Posterior vena cava (tissue), 2 donors: Measurements from ENCODE around the gene ACTG2. TPM values are rescaled to one million over a fixed set of nuclear protein-coding genes. Genes with fewer than 3 reads are reported as not detected.
A peak's percentile ranks its signal among the peaks of the same experiment; 100 is the strongest.
"Not testable (repeated sequence)": the region's sequence is repeated elsewhere in the genome, so short reads cannot be mapped to it uniquely, and the experiment has no call there.

Source experiments
- DNase-seq: peaks from one replicate; pipeline ENCODE4 v3.0.0-alpha.2; 2020; ENCODE audit warnings: low spot score
- intact Hi-C, 2 donors: fragments of 100-400 bp; cut with DNase I; formaldehyde crosslinking; loops; one replicate each; pipeline versions ENCODE4 v1.14.1 to v1.14.2; 2022 to 2023
- long read RNA-seq, 2 donors: library from polyadenylated mRNA; unstranded; transcript quantifications; one replicate each; pipeline ENCODE4 v2.0.0, GENCODE V29; 2020 to 2021
- total RNA-seq, 2 donors: library from RNA; stranded (reverse); fragmentation: NEBNext Ultra II Directional; extraction: Animal tissue kit (Norgen Biotek cat#: 25700); gene quantifications; one replicate each; pipeline ENCODE4 v1.2.1, GENCODE V29; 2021
- donor health status: DM: yes; HTN: yes; CAD: no.
- donor health status: DM: yes; HTN: yes; CAD: no.

ACTG2 gene
- 1,000 to 10,000 TPM; 2,422 to 4,458 TPM for total RNA-seq
- long read RNA-seq, donor 1, transcript ACTG2-203 (8 exons, 1,413 nt) = minor isoform, 11 of 1,010 reads
- long read RNA-seq, donor 1, transcript ACTG2-201 (9 exons, 1,530 nt) = major isoform, 766 of 1,010 reads
- long read RNA-seq, donor 1, partial matches to known transcripts = 190 of 1,010 reads
- long read RNA-seq, donor 1, other reads (novel, unspliced or antisense) = 38 of 1,010 reads
- long read RNA-seq, donor 2, transcript ACTG2-201 (9 exons, 1,530 nt) = major isoform, 3,645 of 4,242 reads
- long read RNA-seq, donor 2, transcript ACTG2-204 (4 exons, 927 nt) = minor isoform, 16 of 4,242 reads
- long read RNA-seq, donor 2, transcript ACTG2-203 (8 exons, 1,413 nt) = minor isoform, 81 of 4,242 reads
- long read RNA-seq, donor 2, partial matches to known transcripts = 377 of 4,242 reads
- long read RNA-seq, donor 2, other reads (novel, unspliced or antisense) = 120 of 4,242 reads

GRCh38 chr2:73892631-73893329 lies at the start of gene ACTG2:
TSS of gene ACTG2 (plus strand) at chr2:73893008. CDS start at chr2:73901312, 8,304 bp downstream.
- intact Hi-C loops = loop anchor here in 1 of 2 donors (5.0 kb wide), 1 partner anchor 60 kb away; no protein-coding TSS in a partner anchor
- peak; percentile 83 for DNase-seq

- intact Hi-C loops = no loop called here
- no peak for DNase-seq
Observed at GRCh38 chr2:73844087-73844486, 48.7 kb upstream of the ACTG2 start.

- intact Hi-C loops = no loop called here
- DNase-seq = no peak
Observed at GRCh38 chr2:73850009-73850408, 42.8 kb upstream of the ACTG2 start.

DNA sequence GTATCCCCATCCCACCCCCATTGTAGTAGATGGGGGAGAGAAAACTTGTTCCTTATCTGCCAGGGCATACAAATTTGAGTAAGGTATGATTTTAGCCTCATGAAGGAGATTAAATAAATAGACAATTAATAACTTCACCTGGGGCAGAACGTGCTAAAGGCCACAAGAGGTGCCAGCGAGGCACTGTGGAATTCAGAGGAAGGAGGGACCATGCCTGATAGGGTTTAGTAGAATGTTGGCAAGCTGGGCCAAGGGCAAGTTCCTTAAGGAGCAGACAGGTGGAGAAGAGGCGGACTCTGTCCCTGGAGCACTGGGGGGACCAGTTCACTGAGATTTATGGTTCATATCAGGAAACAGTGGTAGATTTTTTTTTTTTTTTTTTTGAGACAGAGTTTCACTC lies 41.5 kb upstream of the ACTG2 start:
- DNase-seq = no peak
- intact Hi-C loops = no loop called here

DNA sequence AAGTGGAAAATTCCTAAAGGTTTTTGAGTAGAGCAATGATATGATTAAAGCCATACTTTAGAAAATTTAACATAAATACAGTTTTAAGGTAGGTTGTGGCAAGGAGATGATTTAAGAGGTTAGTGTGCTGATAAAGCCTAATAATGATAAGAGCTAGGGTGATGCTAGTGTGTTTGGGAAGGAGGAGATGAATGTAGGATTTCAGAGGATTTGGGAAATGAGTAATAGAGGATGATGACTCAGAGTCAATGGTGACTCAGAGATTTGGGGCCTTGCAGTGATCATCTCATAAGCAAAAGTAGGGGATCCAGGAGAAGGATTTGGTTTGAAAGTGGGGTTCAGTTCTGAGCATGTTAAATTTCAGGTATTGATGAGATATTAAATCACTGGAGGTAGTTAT lies 40.8 kb upstream of the ACTG2 start:
- no peak for DNase-seq
- intact Hi-C loops = no loop called here

- DNase-seq = no peak
Observed at GRCh38 chr2:73855526-73855925, 37.3 kb upstream of the ACTG2 start.

GRCh38 chr2:73856214-73856613 lies 36.6 kb upstream of the ACTG2 start:
- intact Hi-C loops = no loop called here
- DNase-seq = no peak

More at GRCh38 chr2:73855526-73855925, 37.3 kb upstream of the ACTG2 start:
- intact Hi-C loops = no loop called here

GRCh38 chr2:73859721-73860586 lies 32.9 kb upstream of the ACTG2 start:
- DNase-seq = no peak
- intact Hi-C loops = no loop called here

DNA sequence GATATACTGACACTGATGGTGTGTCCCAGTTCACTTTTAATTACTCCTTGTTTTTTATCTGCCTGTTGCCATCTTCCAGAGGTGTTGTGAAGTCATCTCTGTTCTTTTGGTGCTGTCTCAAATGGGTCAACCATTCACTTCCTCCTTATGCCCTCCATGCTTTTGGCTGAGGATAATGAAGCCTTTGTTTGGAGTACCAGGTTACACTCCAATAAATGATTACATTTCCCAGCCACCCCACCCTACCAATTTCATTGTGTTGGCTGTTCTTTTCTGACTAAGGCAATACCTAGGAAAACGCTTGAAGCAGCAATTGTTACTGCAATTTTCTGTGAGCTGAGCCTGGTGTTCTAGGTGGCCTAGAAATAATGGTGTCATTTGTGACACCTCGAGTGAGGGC lies 29.8 kb upstream of the ACTG2 start:
- intact Hi-C loops = no loop called here
- DNase-seq = no peak

DNA sequence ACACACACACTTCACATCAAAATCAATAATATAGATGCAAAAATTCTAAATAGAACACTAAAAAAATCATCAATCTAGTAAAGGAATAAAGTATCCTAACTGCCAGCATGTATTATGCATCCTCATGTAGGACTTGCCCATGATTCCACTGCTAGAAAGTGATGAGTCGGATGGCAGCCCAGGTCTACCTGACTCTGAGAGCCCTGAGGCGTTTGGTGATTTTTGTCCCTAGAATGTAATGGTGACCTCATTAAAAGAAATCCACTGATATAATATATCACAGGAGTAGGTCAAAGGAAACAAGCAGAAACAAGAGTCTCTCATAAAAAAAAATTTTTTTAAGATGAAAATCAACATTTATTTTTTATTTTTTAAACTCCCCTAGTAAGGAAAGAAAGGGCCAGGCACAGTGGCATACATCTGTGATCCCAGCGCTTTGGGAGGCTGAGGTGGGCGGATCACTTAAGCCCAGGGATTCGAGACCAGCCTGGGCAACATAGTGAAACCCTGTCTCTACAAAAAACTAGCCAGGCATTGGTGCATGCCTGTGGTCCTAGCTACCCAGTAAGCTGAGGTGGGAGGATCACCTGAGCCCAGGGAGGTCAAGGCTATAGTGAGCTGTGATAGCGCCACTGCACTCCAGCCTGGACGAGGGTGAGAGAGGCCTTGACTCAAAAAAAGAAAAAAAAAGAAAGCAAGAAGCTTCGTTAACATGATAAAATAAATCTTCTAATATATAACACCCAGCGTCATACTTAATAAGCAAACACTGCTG lies 24.4 kb upstream of the ACTG2 start:
- intact Hi-C loops = no loop called here
- DNase-seq = no peak

- intact Hi-C loops = no loop called here
- no peak for DNase-seq
Observed at GRCh38 chr2:73870084-73870483, 22.7 kb upstream of the ACTG2 start.

DNA sequence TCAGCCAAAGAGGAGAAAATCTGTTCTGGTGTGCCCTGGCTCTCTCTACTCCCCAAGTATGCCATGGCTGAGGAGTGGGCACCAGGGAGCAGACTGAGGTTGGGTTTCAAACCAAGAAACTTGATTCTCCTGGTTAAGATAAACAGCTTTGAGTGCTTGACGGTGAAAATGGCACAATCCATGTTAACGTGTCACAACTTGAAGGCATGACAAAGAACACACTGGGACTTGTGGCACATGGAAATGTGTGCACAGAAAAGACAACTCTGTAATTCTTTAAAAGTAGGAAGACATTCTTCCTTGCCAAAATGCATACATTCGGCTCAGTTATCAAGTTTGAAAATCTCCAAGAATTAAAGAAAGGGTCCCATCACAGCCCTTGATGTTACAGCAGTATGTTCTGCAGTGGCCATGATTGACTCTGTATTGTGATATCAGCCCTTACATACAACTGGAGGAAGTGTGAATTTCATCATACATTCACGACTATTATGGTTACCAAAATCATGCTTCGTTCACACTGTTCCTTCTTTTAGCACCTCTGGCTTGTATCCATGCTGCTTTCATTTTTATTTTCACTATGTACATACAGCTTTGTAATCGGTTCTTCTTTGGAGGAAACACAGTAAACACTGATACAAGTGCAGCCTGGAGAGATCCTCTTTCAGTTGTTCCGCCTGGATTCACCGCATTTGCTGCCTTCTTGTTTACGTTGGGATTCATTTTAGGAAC lies 15.6 kb upstream of the ACTG2 start:
- intact Hi-C loops = no loop called here
- no peak for DNase-seq

DNA sequence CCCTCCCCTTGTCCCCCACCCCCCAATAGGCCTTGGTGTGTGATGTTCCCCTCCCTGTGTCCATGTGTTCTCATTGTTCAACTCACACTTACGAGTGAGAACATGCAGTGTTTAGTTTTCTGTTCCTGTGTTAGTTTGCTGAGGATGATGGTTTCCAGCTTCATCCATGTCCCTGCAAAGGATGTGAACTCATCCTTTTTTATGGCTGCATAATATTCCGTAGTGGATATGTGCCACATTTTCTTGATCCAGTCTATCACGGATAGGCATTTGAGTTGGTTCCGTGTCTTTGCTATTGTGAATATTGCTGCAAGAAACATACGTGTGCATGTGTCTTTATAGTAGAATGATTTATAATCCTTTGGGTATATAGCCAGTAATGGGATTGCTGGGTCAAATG lies 14.8 kb upstream of the ACTG2 start:
- DNase-seq, intact Hi-C loops: not testable (repeated sequence)

DNA sequence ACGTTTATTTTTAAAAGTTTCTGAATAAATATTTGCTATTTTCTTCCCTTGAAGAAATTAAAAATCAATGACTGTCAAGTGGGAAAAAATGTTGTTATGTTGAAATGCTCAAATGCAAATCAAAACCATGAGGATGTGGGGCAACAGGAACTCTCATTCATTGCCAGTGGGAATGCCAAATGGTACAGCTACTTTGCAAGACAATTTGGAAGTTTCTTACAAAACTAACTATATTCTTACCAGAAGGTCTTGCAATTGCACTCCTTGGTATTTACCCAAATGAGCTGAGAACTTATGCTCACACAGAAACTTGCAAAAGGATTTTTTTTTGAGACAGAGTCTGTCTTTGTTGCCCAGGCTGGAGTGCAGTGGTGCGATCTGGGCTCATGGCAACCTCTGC lies 7.4 kb upstream of the ACTG2 start:
- intact Hi-C loops = no loop called here
- no peak for DNase-seq

GRCh38 chr2:73886357-73886756 lies 6.5 kb upstream of the ACTG2 start:
- DNase-seq = no peak
- intact Hi-C loops = no loop called here

- DNase-seq, intact Hi-C loops: not testable (repeated sequence)
Observed at GRCh38 chr2:73887596-73888353, 5.0 kb upstream of the ACTG2 start.

DNA sequence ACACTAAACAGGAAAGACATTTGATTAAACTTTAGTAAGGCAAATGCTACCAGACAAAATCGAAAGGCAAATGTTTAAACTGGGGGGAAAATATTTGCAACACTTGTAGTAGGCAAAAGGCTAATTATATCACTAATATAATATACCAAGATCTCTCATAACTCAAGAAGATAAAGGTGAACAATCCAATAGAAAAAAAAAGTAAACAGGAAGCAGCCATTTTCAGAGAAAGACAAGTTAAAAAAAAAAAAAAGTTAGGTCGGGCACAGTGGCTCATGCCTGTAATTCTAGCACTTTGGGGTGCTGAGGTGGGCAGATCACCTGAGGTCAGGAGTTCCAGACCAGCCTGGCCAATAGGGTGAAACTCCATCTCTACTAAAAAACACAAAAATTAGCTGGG lies 4.4 kb upstream of the ACTG2 start:
- no peak for DNase-seq
- intact Hi-C loops = no loop called here

- no peak for DNase-seq
- intact Hi-C loops = no loop called here
Observed at GRCh38 chr2:73889206-73889605, 3.6 kb upstream of the ACTG2 start.
